Iris pigment epithelial cell (primary cell): Measurements from ENCODE around the gene TMC6.

Experiments used
- DNase-seq: peaks from one replicate; pipeline ENCODE4 v3.0.0-alpha.2; 2011; ENCODE audit warnings: low read depth

TMC6 gene

GRCh38 chr17:78135858-78136500 lies 7.4 kb upstream of the TMC6 start:
- no peak for DNase-seq

GRCh38 chr17:78134899-78135385 lies 6.4 kb upstream of the TMC6 start:
- DNase-seq = no peak

- DNase-seq = peak; percentile 38
Observed at GRCh38 chr17:78133971-78134898, 5.7 kb upstream of the TMC6 start.

GRCh38 chr17:78133179-78133951 lies 4.8 kb upstream of the TMC6 start:
- no peak for DNase-seq

GRCh38 chr17:78132767-78133178 lies 4.2 kb upstream of the TMC6 start:
- DNase-seq = no peak

- no peak for DNase-seq
Observed at GRCh38 chr17:78132084-78132676, 3.6 kb upstream of the TMC6 start.

- no peak for DNase-seq
Observed at GRCh38 chr17:78131172-78132083, 2.9 kb upstream of the TMC6 start.

GRCh38 chr17:78130437-78131101 lies 2.0 kb upstream of the TMC6 start, which contains the start of gene TMC8:
TMC8 (plus strand) TSS chr17:78130771; CDS start chr17:78131589, 818 bp downstream.
- no peak for DNase-seq

- DNase-seq = no peak
Observed at GRCh38 chr17:78130090-78130436, 1.5 kb upstream of the TMC6 start.

GRCh38 chr17:78129351-78130089 lies 965 bp upstream of the TMC6 start:
- no peak for DNase-seq

GRCh38 chr17:78127888-78128550 lies 536 bp downstream of the TMC6 start:
- no peak for DNase-seq

GRCh38 chr17:78127239-78127887 lies 1.2 kb downstream of the TMC6 start:
- DNase-seq = no peak

- no peak for DNase-seq
Observed at GRCh38 chr17:78126895-78127238, 1.7 kb downstream of the TMC6 start.

GRCh38 chr17:78125976-78126894 lies 2.3 kb downstream of the TMC6 start:
- DNase-seq = no peak

GRCh38 chr17:78125138-78125913 lies 3.2 kb downstream of the TMC6 start:
- DNase-seq = no peak

GRCh38 chr17:78124836-78125137 lies 3.8 kb downstream of the TMC6 start:
- no peak for DNase-seq
